Measurements from ENCODE around the gene CAPN7.

The CAPN7 gene

DNA sequence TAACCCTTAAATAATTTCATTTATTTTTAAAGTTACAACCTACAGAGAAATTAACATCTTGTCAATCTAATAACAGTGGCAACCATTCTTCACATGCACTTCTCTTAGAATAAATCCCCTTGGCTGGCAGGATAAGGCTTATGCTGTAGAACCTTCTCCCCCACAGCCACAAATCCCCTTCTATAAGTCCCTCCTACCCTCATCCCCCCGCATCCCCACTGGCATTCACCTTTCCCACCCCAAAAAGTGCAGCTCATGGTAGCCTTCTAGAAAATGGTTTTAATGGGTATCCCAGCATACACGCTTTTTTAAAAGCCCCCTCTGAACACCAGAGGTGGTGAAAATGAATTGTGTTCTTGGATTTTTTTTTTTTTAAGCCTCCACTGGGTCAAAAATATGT, 49.2 kb downstream of the CAPN7 start:
- no peak for DNase-seq

- DNase-seq, result no peak
Observed at GRCh38 chr3:15256861-15257341, 50.9 kb downstream of the CAPN7 start.

- no peak for DNase-seq
Observed at GRCh38 chr3:15258720-15259119, 52.7 kb downstream of the CAPN7 start.

GRCh38 chr3:15260531-15260930, 54.5 kb downstream of the CAPN7 start:
- DNase-seq, result no peak

DNA sequence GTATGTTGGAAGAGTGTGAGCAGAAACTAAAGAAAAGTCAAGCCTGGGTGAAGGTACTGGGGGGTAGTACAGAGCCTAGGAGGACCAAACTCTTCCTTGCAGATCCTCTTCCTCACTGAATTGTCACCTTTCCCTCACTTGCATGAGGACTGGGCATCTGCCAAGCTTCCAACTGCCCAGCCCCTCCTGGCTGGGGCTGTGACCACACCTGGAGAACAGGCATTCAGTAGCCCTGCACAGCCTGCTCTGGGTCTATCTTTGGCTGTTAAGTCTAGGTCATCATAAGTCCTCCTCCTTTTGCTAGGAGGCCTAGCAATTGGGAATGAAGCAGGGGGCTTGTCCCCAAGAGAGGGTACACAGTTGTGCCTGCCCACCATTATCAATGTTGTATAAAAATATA, 55.2 kb downstream of the CAPN7 start:
- DNase-seq, result no peak

DNA sequence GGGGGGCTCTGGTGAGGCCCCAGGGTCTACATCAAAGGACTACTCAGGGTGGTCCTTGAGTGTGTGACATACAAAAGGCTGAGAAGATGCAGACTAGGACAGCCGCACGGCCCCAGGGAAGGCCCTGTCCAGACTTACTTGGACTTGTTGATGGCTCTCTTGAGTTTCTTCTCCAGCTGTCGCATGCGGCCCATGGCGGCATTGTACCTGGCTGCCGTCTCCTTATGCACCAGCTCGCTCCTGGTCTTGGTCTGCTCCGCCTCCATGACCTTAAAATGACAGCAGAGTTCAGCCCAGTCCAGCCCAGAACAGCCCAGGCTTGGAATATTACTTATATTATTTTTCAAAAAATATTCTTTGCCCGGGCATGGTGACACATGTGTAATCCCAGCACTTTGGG, 56.0 kb downstream of the CAPN7 start:
- no peak for DNase-seq

DNA sequence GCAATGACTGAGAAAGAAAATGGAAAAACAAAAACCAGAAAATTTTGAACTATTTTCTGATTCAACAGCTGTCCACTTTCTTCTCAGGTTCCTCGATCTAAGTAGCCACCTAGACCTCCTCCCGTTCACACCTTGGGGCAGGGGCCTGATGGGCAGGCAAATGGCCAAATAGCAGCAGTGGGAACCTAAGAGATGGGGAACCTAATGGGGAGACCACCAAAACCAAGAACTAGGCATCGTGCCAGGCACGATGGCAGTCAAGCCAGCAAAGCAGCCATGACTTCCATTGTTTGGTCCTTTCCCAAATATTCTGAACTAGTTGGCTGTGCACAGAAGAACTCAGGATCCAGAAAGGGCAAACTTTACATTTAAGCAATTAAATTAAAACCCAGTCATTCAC, 57.1 kb downstream of the CAPN7 start:
- DNase-seq, result no peak

- no peak for DNase-seq
Observed at GRCh38 chr3:15263926-15264325, 57.9 kb downstream of the CAPN7 start.

GRCh38 chr3:15264486-15264885, 58.4 kb downstream of the CAPN7 start:
- DNase-seq, result no peak

DNA sequence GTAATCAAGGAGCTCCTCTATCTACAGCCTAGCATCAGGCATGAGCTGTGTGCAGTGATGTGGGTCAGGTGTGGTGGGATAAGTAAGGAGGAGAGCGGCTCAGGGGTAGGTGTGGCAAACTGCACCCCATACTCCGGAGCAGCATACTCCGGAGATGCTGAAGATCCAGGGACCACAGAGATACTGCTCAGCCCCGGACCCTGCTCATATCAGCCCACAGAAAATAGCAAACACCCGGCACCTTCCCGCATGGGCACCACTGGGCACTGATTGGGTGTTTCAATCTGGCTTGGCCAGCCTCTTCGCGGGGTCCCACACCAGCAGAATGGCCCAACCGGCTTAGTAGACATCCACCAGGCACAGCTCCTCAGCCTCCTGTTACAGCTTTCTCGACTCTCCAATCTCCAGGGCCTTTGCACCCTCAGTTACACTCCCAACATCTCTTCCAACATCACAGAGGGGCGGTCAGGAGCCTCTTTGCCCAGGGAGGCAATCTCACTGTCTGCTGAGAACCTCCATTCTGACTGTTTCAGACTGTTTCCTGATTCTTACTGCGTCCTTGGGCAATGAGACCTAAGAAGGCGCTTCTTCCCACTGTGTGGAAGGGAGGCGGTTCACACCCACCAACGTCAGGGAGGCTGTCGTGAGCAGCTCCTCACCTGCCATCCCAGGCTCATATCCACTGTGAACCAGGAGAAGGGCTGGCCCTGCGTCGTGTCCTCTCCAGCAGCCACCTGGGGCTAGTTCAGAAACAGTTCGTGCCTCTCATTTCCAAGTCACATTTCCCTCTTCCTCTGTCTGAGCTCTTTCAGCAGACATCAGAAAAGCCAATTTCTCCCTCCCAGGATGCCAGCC, 59.8 kb downstream of the CAPN7 start:
- no peak for DNase-seq

DNA sequence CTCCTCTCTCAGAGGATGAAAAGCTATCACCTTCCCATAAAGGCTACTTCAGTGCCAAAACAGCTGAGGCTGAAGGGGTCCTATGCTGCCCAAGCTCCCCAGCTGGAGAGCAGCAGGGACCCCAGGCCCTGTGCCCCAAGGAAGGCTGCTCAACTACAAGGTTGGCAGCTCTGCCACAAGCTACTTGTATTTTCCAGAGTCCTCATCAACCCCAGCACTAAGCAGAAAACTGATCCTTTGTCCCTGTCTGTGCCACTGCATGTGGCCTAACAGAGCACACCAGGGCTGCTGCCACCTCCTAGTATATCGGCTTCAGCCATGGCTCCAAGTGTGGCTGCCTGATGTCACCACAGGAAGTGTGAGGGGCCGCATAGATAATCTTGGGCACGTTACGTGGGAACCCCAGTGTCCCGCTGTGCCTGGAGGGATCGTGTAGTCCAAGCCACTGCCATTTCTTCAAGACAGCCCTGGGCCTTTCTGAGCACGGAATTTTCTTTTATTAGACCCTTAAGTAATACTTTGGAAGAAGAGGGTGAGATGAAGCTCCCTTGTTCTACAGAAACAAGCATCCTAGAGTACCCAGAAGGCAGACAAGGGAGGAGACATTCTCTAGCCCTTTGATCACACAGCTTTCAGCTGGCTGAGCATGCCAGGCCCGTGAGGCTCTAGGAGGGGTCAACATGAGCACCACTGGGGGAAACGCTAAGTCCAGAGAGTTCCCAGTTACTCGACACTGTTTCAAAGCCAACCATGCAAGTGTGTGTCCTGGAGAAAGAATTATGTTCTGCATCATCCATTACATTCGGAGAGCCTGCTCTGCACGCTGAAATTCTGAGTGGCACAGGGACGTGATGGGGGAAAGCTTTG, 60.7 kb downstream of the CAPN7 start:
- no peak for DNase-seq

GRCh38 chr3:15267502-15267901, 61.5 kb downstream of the CAPN7 start:
- DNase-seq, result no peak

- DNase-seq, result peak; percentile 84
Observed at GRCh38 chr3:15268033-15268631, 62.1 kb downstream of the CAPN7 start.

- peak; percentile 92 for DNase-seq
Observed at GRCh38 chr3:15269091-15269989, 63.3 kb downstream of the CAPN7 start.

GRCh38 chr3:15271030-15271429, 65.0 kb downstream of the CAPN7 start:
- DNase-seq, result no peak

GRCh38 chr3:15271785-15272381, 65.8 kb downstream of the CAPN7 start:
- peak; percentile 94 for DNase-seq

DNA sequence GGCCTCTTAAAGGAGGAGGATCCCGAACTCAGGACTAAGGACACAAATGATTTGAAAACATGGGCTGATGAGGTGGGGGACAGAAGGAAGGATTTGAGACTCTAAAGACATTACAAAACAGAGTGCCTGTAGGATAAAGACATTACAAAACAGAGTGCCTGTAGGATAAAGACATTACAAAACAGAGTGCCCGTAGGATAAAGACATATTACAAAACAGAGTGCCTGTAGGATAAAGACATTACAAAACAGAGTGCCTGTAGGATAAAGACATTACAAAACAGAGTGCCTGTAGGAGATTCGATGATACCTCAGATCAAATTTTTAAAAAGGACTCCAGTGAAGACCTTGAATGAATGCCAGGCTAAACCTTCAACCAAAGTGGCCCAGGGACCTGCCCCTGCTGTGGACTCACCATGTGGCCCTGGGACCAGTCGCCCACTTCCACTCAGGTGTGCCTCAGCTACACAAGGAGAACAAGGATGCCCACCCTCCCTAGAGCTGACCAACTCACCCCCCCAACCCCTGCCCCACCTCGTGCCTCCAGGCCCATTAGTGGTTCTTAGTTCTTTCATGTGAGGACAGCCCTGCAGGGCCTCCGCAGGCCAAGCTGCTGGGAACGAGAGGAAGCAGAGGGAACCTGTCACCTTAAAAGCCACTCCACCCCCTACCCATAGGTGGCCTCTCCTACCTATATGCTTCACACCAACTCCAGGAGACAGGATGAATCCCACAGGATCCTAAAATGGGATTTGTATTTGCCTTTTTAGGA, 66.6 kb downstream of the CAPN7 start:
- no peak for DNase-seq

DNA sequence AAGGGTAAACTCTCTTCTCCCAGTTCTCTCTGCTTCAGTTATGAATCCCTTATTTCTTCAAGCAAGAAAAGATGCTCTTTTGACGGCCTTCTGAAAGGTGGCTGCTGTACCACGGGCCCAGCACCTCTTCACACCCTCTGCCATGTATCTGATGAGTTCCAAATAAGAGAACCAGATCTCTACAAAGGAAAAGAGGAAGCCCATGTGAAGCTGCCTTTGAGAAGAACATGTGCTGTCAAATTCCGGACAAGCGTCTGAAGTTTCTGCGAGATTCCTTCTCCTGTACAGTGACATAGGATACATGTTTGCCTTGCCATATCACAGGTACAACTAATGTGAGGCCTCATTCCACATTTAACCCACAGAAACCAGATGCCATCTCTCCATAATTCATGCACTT, 67.2 kb downstream of the CAPN7 start:
- DNase-seq, result no peak

GRCh38 chr3:15276028-15276724, 70.1 kb downstream of the CAPN7 start:
- no peak for DNase-seq

DNA sequence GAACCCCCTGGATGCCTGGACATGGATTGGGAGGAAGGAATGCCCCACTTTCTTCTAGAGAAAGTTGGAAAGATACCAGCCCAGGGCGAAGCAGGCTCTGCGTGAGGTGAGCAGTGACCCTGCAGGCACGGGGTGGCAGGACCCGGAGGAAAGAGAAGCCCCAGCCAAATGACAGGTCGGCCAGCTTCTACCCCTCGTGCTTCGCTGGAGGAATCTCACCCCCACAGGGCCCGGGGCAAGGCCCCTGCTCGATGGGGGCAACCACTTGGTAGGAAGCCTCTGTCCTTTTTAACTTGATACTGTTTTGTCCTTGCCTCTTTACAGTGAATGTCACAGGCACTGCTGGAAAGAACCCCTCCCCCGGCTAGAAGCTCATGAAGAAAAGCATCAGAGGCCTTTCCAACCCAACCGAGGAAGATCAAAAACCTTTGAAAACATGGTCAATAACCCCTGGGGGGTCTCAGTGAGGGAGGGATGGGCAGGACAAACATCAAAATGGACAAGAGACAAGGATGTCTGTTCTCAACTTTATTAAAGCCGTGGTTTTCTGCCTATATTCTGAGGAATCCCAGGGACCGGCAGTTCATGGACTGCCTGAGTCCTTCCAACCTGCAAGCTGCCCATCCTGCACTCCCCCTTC, 71.9 kb downstream of the CAPN7 start:
- DNase-seq, result no peak

All from CD4-positive, alpha-beta T cell treated with Interleukin-15 for 1 hour (primary cell).